NCI-H748 (cell line): ENCODE measurements around the gene C1R.
"Not testable (repeated sequence)": the region's sequence is repeated elsewhere in the genome, so short reads cannot be mapped to it uniquely, and the experiment has no call there.

Source experiments
- DNase-seq: peaks from one replicate; lab custom pipeline; 2025; ENCODE audit not compliant: unreplicated experiment; lab: John Stamatoyannopoulos, UW

C1R gene

GRCh38 chr12:7069386-7069785 lies 22.9 kb downstream of the C1R start:
- DNase-seq = no peak

DNA sequence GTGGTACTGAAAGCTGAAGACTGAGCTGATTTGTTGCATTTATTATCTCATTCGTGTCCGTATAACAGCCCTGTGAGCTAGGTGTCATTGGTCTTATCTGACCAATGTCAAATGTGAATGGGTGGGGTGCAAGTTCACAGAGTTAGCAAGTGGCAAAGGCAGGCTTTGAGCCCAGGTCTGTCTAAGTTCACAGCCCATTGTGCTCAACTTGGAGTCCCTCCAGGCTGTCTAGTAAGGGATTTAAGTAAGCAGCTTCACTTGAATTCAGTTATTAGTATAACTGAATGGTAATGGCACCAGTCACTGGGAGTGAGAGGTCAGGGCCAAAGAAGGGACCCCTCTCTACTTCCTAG lies 23.3 kb downstream of the C1R start:
- DNase-seq = no peak

- DNase-seq = no peak
Measured at GRCh38 chr12:7068240-7068993, 23.8 kb downstream of the C1R start.

DNA sequence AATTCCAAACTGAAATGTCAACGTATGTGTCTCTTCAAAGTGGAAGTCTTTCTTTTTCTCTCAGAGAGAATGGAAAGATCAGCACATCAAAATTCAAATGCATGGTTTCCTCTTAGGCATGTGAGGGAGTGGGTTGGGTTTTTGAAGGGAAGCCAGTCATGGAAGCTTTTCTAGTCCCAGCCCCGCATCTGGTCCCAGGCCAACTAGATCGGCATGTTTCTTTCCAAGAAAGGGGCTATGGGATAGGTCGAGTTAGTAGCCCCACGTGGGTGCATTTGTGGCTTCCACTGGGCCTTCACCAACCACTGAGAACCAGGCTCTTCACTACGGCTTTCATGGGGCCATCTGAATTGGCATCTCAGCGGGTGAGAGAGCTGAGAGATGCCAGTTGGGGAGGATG lies 25.1 kb downstream of the C1R start:
- DNase-seq = no peak

DNA sequence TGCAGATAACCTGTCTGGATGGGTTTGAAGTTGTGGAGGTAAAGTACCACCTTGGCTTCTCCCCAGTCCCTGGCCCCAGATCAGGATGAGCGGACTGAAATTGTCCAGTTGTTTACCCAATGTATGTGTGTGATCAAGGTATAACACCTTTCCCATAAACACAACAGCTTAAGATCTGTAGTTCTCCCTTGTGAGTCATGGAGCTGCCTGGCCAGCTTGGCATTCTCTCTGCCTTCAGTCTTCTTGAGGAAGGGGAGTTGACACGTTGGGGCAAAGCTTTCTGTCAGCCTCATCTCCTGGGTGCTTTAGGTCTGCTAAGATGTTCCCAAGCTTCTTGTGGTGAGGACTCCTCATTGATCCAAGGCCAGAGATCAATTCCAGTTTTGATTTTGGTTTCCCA lies 25.6 kb downstream of the C1R start:
- no peak for DNase-seq

- DNase-seq = no peak
Measured at GRCh38 chr12:7065073-7065623, 27.1 kb downstream of the C1R start.

GRCh38 chr12:7064516-7064915 lies 27.7 kb downstream of the C1R start:
- no peak for DNase-seq

- DNase-seq = no peak
Measured at GRCh38 chr12:7061596-7061995, 30.6 kb downstream of the C1R start.

GRCh38 chr12:7061138-7061537 lies 31.1 kb downstream of the C1R start:
- no peak for DNase-seq

DNA sequence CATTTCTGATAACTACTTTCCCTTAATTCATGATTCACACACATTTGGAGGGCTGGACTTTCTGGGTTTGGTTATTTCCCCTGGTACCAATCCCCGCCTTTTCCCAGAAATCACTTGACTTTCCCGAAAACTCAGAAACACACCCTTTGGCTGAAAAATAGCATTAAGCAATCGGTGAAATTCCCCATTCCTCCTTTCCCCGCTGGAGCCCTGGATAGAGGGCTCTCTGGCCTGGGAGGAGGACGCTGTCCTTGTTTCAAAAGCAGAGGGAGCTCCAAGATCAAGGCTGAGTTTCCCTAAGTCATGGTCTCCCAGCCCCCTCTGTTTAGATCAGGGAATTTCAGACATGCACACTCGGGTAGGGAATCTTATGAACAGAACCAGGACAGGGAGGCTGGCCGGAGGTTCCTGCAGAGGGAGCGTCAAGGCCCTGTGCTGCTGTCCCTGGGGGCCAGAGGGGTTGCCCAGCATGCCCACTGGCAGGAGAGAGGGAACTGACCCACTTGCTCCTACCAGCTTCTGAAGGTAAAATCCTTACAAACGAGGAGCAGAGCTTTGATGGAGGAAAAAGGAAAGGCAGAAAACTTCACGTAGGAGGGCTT lies 31.8 kb downstream of the C1R start, which contains the start of gene C1S:
C1S (plus strand) TSS at position 366 of the 602 bp plus-strand sequence. CDS start 1,195 bp downstream, outside the sequence.
- DNase-seq = no peak

DNA sequence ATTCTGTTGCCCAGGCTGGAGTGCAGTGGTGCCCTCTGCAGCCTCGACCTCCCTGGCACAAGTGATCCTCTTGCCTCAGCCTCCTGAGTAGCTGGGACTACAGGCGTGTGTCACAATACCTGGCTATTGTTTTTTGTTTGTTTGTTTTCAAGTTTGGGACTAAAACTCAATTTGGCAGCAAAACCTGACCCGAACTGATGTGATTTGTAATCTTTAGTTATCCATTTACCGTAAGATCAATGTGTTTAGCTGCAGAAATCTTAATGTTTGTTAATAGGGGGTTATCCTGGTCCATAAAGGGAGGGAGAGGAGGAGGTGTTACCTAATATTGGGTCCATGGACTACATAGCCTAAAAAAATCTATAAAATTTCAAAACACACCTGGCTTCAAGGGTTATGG lies 32.5 kb downstream of the C1R start:
- DNase-seq = no peak

GRCh38 chr12:7058850-7059395 lies 33.3 kb downstream of the C1R start:
- no peak for DNase-seq

GRCh38 chr12:7058163-7058845 lies 33.9 kb downstream of the C1R start:
- no peak for DNase-seq

DNA sequence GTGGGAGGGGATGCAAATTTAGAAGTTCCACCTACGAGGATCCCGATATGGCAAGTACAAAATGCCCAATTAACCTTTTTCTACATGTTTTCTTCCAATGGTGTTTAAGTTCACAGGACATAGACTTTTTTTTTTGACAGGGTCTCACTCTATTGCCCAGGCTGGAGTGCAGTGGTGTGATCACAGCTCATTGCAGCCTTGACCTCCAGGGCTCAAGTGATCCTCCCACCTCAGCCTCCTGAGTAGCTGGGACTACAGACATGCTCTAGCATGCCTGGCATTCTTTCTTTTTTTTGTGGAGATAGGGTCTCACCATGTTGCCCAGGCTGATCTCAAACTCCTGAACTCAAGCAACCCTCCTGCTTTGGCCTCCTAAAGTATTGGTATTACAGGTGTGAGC lies 36.5 kb downstream of the C1R start:
- DNase-seq = not testable (repeated sequence)

DNA sequence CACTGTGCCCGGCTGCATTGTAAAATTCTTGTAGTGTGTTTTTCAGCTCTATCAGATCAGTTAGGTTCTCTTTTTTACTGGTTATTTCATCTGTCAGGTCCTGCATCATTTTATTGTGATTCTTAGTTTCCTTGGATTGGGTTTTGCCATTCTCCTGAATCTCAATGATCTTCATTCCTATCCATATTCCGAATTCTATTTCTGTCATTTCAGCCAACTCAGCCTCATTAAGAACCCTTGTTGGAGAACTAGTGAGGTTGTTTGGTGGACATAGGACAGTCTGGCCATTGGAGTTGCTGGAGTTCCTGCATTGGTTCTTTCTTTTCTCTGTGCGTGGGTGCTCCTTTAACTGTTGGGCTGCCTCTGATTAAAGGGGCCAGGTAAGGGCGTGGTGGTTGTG lies 37.3 kb downstream of the C1R start:
- no peak for DNase-seq

- not testable (repeated sequence) for DNase-seq
Measured at GRCh38 chr12:7049973-7050372, 42.3 kb downstream of the C1R start.

DNA sequence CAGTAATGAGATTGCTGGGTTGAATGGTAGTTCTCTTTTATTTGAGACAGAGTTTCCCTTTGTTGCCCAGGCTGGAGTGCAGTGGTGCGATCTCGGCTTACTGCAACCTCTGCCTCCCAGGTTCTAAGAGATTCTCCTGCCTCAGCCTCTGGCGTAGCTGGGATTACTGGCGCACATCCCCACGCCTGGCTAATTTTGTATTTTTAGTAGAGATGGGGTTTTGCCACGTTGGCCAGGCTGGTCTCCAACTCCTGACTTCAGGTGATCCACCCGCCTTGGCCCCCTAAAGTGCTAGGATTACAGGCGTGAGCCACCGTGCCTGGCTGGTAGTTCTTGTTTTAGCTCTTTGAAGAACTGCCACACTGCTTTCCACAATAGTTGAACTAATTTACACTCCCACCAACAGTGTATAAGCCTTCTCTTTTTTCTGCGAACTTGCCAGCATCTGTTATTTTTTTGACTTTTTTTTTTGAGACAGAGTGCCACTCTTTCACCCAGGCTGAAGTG lies 42.7 kb downstream of the C1R start:
- not testable (repeated sequence) for DNase-seq

GRCh38 chr12:7047306-7047705 lies 44.9 kb downstream of the C1R start:
- DNase-seq = no peak

DNA sequence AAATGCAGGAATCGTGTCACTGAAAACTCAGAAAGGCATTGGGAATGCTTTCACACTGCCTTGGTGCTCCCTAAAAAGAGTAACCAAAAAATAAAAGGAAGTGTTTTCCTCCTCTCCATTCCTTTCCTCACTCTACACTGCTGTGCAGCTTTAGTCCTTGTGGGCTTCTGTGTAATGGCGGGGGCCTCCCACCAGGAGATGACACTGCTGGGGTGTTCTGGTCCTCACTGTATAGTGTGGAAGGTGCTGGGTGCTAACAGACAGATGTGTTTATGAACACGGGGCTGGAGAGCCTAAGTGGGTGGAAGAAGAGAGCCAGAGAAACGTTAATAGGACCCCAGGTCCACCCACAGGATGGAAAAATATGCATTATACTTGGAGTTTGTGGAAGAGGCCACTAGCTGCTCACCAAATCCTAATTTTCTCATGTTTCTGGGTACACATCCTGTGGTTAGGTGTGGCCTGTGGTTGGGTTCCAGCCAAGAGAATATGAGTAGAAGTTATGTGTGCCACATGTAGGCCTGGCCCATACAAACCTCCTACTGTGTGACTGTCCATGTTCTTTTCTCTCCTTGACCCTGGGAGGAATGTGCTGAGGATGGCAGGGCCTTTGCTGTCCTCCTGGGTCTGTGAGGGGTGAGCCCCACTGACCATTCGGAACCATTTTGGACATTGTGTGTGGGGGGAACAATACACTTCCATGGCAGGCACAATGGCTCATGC lies 45.7 kb downstream of the C1R start:
- DNase-seq = no peak

DNA sequence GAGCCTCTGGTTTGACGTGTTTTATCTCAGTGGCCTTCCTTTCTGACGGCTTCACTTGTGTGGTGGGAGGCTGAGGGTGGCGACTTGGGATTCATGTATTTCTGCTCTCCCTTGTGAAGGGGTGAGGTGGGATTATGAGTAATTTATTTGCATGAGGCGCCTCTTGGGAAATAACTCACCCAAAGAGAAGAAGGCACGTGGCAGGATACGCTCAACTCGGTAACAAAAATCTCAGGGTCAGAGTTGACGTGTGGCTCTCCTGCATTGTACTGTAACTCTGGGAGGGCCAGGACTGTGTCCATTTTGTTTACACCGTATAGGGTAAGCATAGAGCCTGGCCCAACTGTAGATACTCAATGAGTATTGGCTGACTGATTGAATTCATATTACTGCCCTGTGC lies 46.3 kb downstream of the C1R start:
- no peak for DNase-seq

- peak; percentile 20 for DNase-seq
Measured at GRCh38 chr12:7042842-7043241, 49.4 kb downstream of the C1R start.
